GM20000 (cell line): ENCODE data around the gene POU2F1.

Experiments
- DNase-seq: peaks from one replicate; pipeline ENCODE4 v3.0.0; 2012; ENCODE audit warnings: low spot score
- CTCF ChIP-seq: IDR thresholded peaks from 2 replicates; pipeline ENCODE4 v1.5.1; 2012; ENCODE audit warnings: mild to moderate bottlenecking, control low read depth; ENCODE audit errors: extremely low read depth, missing control alignments

POU2F1 gene

DNA sequence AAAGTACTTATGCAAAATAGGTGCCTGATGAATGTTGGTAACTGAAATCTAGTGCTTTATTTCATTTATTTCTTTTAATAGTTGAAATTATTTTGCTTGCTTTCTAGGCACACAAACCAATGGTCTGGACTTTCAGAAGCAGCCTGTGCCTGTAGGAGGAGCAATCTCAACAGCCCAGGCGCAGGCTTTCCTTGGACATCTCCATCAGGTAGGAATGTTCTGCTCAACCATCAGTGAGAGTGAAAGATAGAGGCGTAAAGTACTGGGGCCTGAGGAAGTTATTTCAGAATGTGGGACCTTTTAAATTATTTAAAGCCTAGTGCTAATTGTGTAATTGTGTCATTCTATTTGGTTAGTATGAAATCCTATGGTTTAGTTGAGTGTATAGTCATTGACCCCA is 144.7 kb downstream of the POU2F1 start:
- DNase-seq = no peak
- TF ChIP-seq CTCF = no peak

DNA sequence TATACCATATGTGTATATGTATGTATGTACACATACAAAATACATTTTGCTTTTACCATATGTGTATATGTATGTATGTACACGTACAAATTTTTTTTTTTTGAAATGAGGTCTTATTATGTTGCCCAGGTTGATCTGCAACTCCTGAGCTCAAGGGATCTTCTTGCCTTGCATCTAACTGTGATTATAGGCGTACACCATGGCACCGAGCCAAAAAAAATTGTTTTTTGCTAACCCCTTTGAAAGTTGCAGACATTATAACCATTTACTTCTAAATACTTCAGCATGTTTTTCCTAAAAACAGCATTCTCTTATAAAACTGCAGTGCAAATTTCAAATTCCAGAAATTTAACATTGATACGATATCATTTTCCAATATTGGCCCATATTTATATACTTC is 147.0 kb downstream of the POU2F1 start:
- DNase-seq = no peak
- TF ChIP-seq CTCF = no peak

GRCh38 chr1:167369175-167369574 is 148.5 kb downstream of the POU2F1 start:
- no peak for DNase-seq
- no peak for TF ChIP-seq CTCF

DNA sequence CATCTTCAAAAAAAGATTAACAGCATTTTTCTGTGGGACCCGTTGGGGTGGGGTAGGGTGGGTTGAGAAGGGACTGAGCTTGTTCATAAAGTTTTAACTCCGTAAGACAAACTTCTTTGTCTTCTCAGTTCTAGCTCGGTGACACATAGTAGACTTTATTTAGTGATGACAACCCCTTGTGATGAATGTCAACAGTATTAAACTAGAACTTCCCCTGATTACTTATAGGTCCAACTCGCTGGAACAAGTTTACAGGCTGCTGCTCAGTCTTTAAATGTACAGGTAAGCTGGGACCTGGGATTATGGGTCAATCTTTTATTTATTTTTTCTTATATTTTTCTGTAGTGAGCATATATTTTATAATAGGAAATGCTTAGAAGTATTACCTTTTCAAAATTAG is 149.2 kb downstream of the POU2F1 start:
- TF ChIP-seq CTCF = no peak
- no peak for DNase-seq

GRCh38 chr1:167371030-167371429 is 150.3 kb downstream of the POU2F1 start:
- DNase-seq = no peak
- no peak for TF ChIP-seq CTCF

- DNase-seq = no peak
- no peak for TF ChIP-seq CTCF
Observed at GRCh38 chr1:167373398-167373797, 152.7 kb downstream of the POU2F1 start.

DNA sequence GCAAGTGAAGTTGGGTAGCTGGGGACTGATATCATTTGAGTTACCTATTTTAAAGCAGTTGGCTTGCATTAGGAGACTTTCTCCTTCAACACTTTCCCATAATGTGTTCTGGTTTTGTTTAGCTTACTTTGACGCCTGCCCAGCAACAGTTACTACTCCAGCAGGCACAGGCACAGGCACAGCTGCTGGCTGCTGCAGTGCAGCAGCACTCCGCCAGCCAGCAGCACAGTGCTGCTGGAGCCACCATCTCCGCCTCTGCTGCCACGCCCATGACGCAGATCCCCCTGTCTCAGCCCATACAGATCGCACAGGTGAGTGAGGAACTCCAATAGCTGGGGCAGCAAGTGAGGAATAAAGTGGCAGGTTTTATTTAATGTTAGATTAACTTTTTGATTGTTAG is 153.3 kb downstream of the POU2F1 start:
- DNase-seq = no peak

More for the DNA sequence above, 153.3 kb downstream of the POU2F1 start:
- TF ChIP-seq CTCF = no peak
